Activated CD4-positive, alpha-beta T cell treated with anti-CD3 and anti-CD28 coated beads, Interleukin-2, amount 50 U/mL, for 4 hours (primary cell): ENCODE data around the gene PCDHAC2.

ENCODE experiments used
- DNase-seq, 2 experiments: peaks; one replicate each; pipeline ENCODE4 v3.0.0-alpha.2; 2020

Gene PCDHAC2

DNA sequence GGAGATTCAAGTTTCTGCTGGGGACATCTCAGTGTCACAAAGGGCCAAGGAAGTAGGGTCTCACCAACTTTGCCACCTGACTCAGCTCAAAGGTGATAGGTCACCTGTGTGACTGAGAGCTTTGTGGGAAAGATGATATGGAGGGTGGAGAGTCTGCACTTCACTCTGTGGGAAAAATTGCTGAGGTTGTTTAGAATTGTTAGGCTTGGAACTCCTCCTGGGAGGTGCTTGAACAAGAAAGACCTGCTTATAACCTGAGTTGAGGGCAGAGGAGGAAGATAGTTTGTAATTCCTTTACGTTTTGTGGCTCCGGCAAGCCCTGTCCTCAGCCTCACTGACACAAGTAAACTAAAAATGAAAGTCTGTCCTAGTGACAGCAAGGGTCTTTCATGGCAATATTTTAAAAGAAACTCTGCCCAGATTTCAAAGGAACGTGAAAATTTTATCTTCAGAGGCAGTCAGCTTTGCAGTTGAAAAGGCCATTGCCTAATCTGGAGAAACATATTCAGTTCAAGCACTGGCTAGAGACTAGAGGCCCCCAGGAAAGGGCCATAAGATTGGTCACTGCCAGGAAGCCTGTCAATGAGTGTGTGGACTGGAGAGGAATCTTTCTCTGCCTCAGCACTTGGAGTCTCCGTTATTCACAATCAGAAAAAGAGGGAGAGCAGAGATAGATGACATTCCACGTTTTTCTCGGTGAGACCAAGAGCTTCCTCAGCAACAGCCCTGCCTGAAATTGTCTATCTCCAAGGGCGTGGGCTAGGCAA, 23.2 kb downstream of the PCDHAC2 start:
- no peak for DNase-seq

DNA sequence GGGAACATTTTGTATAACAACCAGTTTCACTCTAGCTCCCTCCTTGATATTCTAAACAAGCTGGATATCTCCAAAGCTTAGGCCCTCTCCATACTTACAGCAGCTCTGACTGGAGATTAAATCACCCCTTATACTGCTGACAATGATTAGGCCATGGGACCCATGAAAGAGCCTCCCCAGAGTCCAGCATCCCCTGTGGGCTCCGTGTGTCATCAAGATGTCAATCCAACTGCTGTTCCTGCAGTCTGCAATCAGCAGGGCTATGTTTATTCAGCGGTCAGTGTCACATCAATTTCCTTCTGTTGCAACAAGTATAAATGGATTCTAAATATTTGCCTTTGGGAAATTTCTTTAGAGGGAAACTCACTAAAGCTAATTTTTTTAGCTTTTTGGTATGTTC, 26.6 kb downstream of the PCDHAC2 start:
- no peak for DNase-seq

DNA sequence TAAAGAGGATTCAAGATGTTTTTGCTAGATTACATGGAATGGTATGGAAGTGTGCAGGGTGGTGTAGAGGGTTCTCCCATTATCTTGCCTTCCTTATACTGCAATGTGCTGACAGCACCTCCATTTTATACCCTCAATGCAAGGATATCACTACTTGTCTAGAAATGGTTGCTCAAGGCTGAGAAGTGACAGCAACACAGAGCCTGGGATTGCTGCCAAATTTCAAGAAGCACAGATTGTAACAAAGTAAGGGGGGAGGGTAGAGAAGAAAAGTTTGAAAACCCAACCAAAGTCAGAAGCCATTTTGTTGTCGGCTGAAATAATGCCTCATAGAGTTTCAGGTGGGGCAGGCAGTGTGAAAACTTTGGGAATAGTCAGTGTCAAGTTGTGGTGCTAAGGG, 29.8 kb downstream of the PCDHAC2 start:
- DNase-seq = no peak

DNA sequence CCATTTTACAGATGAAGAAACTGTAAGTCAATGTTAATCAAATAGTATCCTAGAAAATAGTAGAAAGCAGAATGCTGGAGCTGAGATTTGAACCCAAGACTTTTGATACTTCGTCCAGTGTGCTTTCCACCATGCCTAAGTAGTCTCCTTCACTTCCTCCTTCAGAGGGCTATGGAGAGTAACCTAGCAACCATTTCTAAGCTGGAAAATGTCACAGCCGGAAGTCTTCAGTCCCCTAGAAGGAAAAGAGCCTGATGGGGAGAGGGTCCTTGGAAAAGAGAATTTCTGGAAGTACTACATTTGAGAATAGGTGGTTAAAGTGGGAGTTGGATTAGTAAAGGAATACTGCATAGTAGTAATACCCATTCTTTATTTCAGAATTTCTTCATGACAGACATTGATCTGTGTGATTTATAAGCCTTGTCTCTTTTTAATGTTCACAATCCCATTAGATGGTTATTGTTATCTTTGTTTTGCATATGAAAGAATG, 32.7 kb downstream of the PCDHAC2 start:
- no peak for DNase-seq

DNA sequence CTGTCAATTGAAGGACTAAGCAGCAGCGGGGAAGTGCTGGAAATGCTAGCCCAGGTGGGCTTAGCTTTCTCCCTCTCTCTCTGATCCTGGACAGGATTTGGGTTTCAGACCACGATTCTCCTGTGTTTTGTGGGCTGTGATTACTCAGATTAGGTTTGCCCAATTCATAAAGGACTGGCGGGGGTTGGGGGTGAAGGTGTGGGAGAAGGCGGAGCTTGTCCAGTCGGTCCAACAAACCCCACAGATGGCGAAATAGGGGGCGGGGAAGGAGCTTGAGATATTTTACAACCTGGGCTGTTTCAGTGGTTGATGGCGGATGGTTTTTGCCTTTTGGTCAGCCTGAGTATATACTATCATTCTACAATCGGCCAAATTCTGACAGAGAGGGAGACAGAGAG, 35.2 kb downstream of the PCDHAC2 start:
- no peak for DNase-seq

DNA sequence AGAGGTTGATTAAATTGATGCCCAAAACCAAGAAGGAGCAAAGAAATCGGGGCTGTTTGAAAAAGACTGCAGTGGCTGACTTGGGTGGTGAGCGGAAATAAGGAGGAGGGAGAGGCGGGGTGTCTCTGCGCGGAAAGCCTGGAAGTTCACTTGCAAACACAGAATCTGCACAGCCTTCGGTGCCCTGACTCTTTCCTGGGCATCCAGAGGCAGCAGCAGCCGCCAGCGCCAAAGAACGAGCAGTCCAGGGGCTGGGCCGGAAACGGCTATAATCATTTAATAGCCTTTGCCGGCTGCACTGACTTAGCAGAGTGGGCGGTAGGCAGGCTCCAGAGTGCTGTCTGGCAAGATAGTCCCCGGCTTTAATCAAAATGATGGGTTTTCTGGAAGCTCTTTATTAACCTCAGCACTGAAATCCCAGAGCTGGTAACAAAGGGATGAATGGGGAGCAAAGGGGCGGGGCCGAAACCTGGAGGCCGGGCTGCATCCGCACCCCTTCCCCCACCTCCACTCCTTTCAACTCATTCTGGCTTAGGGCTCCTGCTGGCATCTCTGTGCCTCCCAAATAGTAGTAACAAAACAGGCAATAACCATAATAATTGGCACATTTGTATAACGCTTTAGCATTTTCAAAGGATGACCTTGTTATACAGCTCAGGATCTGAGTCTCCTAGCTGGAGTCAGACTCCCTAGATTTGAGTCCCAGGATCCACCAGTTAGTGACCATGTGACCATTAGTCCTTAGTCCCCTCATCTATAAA, 35.7 kb downstream of the PCDHAC2 start:
- no peak for DNase-seq

DNA sequence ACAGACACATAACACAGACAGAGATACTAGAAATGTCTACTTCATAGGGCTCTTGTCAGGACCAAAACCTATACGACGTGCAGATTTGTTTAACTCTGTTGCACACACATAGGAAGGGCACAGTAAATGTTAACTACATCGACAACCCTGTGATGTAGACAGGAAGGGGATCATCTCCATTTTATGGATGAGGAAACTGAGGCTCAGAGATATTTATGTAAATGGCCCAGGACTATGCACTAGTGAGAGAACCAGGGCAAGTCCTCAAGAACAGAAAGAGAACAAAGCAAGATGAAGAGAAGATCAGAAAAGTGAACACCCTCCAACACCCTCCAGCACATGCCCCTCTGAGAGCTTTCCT, 36.3 kb downstream of the PCDHAC2 start:
- no peak for DNase-seq

DNA sequence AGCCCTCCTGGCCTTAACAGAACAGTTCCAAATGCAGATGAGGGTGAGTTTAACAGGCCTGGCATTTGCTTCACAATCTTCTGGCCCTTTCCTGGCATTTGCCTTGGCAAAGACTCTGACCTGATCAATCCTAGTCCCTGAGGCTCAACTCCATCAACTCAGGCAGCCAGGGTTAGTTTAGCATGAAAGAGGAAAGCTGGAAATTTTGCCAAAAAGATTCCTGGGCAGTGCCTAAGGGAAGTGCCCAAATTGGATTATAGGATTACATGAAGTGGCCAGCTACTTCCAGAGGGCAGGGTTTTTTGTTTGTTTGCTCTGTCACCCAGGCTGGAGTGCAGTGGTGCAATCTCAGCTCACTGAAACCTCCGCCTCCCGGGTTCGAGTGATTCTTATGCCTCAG, 36.8 kb downstream of the PCDHAC2 start:
- DNase-seq = no peak

DNA sequence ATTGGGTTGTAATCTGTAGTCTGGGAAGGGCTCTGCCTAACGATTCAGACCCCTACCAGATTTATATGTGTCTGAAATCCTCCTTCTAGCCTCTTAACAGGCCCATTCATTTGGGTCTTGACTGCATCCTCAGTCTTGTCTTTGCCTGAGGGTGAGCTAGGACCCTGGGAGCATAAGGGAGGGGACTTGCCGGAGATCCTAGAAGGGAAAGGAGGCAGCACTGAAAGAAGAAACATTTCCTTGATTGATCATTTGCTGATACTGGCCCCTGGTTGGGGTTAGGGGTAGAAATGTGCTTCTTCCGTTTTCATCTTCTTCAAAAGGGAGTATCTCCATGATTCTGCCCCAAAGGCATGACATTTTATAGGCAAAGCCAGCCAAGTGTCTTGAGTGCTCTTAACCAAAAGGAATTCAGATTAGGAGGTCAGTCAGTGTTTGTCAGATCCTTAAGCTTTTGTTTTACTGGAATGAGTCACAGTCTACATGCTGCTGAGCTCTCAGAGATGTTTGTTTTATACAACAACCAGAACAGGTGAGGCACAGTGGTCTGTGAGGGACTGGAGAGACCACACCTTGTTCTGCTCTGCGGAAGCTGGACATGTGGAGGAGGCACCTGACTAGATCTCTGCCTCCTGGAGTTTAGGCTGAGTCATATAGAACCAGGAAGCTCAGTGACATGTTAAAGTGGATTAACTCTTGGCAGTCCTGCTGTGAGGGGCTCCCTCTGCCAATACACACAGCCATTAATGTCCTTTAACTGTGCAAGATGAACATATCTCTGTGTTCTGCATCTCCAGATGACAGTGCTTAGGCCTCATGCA, 37.7 kb downstream of the PCDHAC2 start:
- DNase-seq = no peak

DNA sequence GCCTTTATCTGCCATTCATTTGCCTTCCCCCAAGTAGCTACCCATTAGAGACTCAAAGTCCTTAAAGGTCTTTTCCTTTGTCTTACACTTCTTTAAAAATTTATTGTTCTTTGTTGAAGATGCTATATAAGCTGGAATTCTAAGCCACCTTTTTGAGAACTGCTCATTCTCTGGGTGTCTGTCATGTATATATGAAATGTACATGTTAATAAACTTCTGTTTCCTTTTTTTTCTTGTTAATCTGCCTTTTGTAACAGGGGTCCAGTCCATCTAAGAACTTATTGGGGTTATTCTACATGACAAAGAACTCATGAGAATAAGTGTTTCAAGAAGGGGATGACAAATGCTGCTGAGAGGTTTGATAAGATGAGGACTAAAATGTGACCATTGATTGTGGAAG, 41.5 kb downstream of the PCDHAC2 start:
- no peak for DNase-seq

DNA sequence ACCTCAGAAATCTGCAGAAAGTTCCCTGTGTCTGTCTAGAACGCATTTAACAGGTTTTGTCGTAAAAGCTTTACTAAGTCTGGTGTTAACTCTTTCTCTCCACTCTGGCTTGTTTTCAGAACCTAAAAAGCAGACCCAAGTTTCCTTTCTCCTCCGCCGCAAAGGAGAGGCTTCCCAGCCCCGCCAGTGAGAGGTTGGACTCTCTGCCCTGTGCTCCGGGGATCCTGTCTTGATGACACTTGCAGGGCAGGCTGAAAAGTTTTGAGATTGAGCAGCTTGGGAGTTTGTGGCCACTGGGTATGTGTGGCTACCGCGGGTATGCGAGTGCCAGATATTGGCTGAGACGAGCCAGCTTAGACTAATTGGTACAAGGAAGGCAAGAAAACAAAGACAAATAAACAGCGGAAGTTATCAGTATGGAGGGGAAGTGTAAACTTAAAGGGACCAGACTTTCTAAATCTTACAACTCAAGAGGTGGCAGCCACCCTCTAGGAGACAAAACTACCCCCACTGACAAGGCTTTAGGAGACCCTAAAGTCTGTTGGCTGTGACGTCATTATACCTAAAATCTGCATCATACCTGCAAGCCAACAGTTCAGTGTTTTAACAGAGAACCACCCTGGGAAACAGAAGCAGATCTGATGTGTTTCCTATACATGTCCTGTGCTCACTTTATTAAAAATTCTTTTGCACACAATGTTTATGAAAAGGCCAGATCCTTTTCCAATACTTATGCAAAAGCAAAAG, 43.9 kb downstream of the PCDHAC2 start:
- no peak for DNase-seq

DNA sequence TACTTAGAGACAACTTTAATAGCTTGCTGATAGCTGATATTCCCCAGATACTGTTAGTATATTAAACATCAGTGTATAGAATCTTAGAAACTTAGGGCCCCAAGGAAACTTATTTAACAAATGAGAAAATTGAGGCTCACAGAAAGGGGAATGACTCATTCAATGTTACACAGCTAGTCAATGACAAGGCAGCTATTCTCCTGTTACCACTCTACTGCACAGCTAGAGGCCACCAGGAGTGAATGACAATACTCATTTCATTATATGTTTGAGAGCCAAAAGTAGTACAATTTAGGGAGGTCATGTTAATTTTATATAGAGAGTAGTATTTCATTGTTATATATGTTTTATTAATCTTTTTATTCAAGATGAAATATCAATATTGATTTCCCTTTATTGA, 51.7 kb downstream of the PCDHAC2 start:
- DNase-seq = no peak
